WTC11 (cell line): Measurements from ENCODE around the gene TOMM20L. TPM values are rescaled to one million over a fixed set of nuclear protein-coding genes. Genes with fewer than 3 reads are reported as not detected.

ENCODE experiments used
- ATAC-seq: fragments of 200-7000 bp; cut with Tn5 transposase; 2 replicates; pipeline ENCODE4 v1.10.0; 2021; ENCODE audit warnings: mild to moderate bottlenecking, moderate library complexity
- CTCF ChIA-PET: fragments of 300-600 bp; sonication (Branson Sonifier 250); formaldehyde crosslinking; loops from one replicate; lab custom pipeline; 2021; ENCODE audit warnings: antibody characterized with exemption; lab: Charles Lee
- POLR2A ChIA-PET: fragments of 350-600 bp; sonication (Branson Sonifier 250); formaldehyde crosslinking; loops from one replicate; lab custom pipeline; 2021; ENCODE audit warnings: antibody characterized with exemption; lab: Charles Lee
- DNase-seq: peaks from one replicate; pipeline ENCODE4 v3.0.0; 2021; ENCODE audit warnings: low spot score
- H3K27ac Mint-ChIP-seq: 2 replicates; pipeline ENCODE4 v1.8.0; 2021; ENCODE audit warnings: mixed read lengths
- H3K27me3 Mint-ChIP-seq: 2 replicates; pipeline ENCODE4 v1.8.0; 2021; ENCODE audit warnings: low read depth, mild to moderate bottlenecking, moderate library complexity, mixed read lengths
- H3K36me3 Mint-ChIP-seq: 2 replicates; pipeline ENCODE4 v1.8.0; 2021; ENCODE audit warnings: mixed read lengths
- H3K4me1 Mint-ChIP-seq: 2 replicates; pipeline ENCODE4 v1.8.0; 2022; ENCODE audit warnings: mixed read lengths
- H3K4me3 Mint-ChIP-seq: 2 replicates; pipeline ENCODE4 v1.8.0; 2021; ENCODE audit warnings: mild to moderate bottlenecking, moderate library complexity, mixed read lengths
- H3K9me3 Mint-ChIP-seq: 2 replicates; pipeline ENCODE4 v1.8.0; 2021; ENCODE audit warnings: mixed read lengths
- IRF2 ChIP-seq: sonication (generic); formaldehyde crosslinking; IDR thresholded peaks from 2 replicates; pipeline ENCODE4 v1.8.0; 2022; ENCODE audit warnings: low read depth, missing genetic modification reagents, borderline replicate concordance
- JUN ChIP-seq: sonication (generic); formaldehyde crosslinking; IDR thresholded peaks from 2 replicates; pipeline ENCODE4 v1.8.0; 2023; ENCODE audit warnings: mild to moderate bottlenecking, missing genetic modification reagents
- KAT7 ChIP-seq: sonication (generic); formaldehyde crosslinking; IDR thresholded peaks from 2 replicates; pipeline ENCODE4 v1.8.1; 2023; ENCODE audit warnings: missing genetic modification reagents, mild to moderate bottlenecking, borderline replicate concordance
- NR1H2 ChIP-seq: sonication (generic); formaldehyde crosslinking; IDR thresholded peaks from 2 replicates; pipeline ENCODE4 v1.9.0; 2021; ENCODE audit warnings: mild to moderate bottlenecking, moderate library complexity, missing genetic modification reagents
- NR3C1 ChIP-seq: sonication (generic); formaldehyde crosslinking; conservative IDR thresholded peaks from 2 replicates; pipeline ENCODE4 v1.8.1; 2023; ENCODE audit warnings: low read depth, mild to moderate bottlenecking, missing genetic modification reagents
- OVOL2 ChIP-seq: fragments of 250-450 bp; sonication (Bioruptor Pico); IDR thresholded peaks from 2 replicates; pipeline ENCODE4 v1.9.0; 2021; ENCODE audit warnings: mild to moderate bottlenecking, borderline replicate concordance
- SMAD3 ChIP-seq: sonication (generic); formaldehyde crosslinking; IDR thresholded peaks from 2 replicates; pipeline ENCODE4 v1.8.0; 2022; ENCODE audit warnings: missing genetic modification reagents, mild to moderate bottlenecking, borderline replicate concordance
- SMAD4 ChIP-seq: sonication (generic); formaldehyde crosslinking; IDR thresholded peaks from 2 replicates; pipeline ENCODE4 v1.8.0; 2022; ENCODE audit warnings: mild to moderate bottlenecking, missing genetic modification reagents
- TEAD1 ChIP-seq: sonication (generic); formaldehyde crosslinking; IDR thresholded peaks from 2 replicates; pipeline ENCODE4 v1.8.0; 2022; ENCODE audit warnings: mild to moderate bottlenecking, missing genetic modification reagents
- TP53 ChIP-seq: sonication (generic); formaldehyde crosslinking; IDR thresholded peaks from 2 replicates; pipeline ENCODE4 v1.8.1; 2023; ENCODE audit warnings: mild to moderate bottlenecking, missing genetic modification reagents
- ZNF121 ChIP-seq: sonication (generic); formaldehyde crosslinking; IDR thresholded peaks from 2 replicates; pipeline ENCODE4 v1.8.0; 2023; ENCODE audit warnings: missing genetic modification reagents
- ZNF219 ChIP-seq: sonication (generic); formaldehyde crosslinking; IDR thresholded peaks from 2 replicates; pipeline ENCODE4 v1.8.0; 2023; ENCODE audit warnings: missing genetic modification reagents, mild to moderate bottlenecking, borderline replicate concordance
- ZNF263 ChIP-seq: sonication (generic); formaldehyde crosslinking; IDR thresholded peaks from 2 replicates; pipeline ENCODE4 v1.8.1; 2022; ENCODE audit warnings: low read depth, mild to moderate bottlenecking, moderate library complexity, missing genetic modification reagents
- total RNA-seq: library from RNA; stranded (reverse); gene quantifications from 3 replicates; pipeline ENCODE4 v1.2.3, GENCODE V29; 2021
- TF ChIP-seq, protein P1 (sequence below): sonication (generic); formaldehyde crosslinking; IDR thresholded peaks from 2 replicates; pipeline ENCODE4 v1.8.1; 2022; ENCODE audit warnings: mild to moderate bottlenecking, missing genetic modification reagents, moderate library complexity, borderline replicate concordance
- TF ChIP-seq, protein P2 (sequence below): fragments of 200-600 bp; IDR thresholded peaks from 2 replicates; pipeline ENCODE4 v1.8.0; 2022; ENCODE audit warnings: antibody characterized with exemption
- TF ChIP-seq, protein P3 (sequence below): fragments of 250-450 bp; sonication (Bioruptor Pico); IDR thresholded peaks from 2 replicates; pipeline ENCODE4 v2.1.2; 2022; ENCODE audit warnings: mild to moderate bottlenecking, moderate library complexity
- TF ChIP-seq, protein P4 (sequence below): fragments of 250-450 bp; sonication (Bioruptor Pico); conservative IDR thresholded peaks from 2 replicates; pipeline ENCODE4 v1.9.0; 2021; ENCODE audit warnings: mild to moderate bottlenecking
- TF ChIP-seq, protein P5 (sequence below): sonication (generic); formaldehyde crosslinking; IDR thresholded peaks from 2 replicates; pipeline ENCODE4 v1.8.0; 2022; ENCODE audit warnings: mild to moderate bottlenecking, missing genetic modification reagents
- TF ChIP-seq, protein P6 (sequence below): sonication (generic); formaldehyde crosslinking; IDR thresholded peaks from 2 replicates; pipeline ENCODE4 v1.8.0; 2023; ENCODE audit warnings: missing genetic modification reagents, mild to moderate bottlenecking, borderline replicate concordance
- TF ChIP-seq, protein P7 (sequence below): fragments of 250-450 bp; sonication (Bioruptor Pico); IDR thresholded peaks from 2 replicates; pipeline ENCODE4 v1.8.0; 2021; ENCODE audit warnings: mild to moderate bottlenecking

The TOMM20L gene
- total RNA-seq, 1 experiment from 2014 or later = not detected

DNA sequence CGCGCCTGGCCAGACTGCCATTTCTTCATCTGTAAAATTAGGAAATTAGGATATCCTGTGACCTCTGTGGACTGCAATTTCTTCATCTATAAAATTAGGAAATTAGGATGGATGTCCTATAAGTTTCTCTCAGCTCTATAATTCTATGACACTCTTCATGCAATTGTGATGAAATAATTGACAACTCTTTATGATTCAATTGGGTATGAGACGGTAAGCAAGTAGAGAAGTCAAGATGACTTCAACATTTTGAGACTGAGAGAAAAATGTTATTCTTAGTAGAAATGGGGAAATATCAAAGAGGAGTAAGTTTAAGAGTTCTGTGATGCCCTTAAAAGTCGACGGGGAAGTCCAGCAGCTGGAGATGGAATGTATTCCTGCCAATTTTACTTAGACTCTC is 43.7 kb downstream of the TOMM20L start:
- ATAC-seq = no peak
- Mint-ChIP-seq H3K36me3 (peaks cover 21% of the 10 kb centered on the region), H3K27me3 (no peaks in the 10 kb centered on the region), H3K4me3 (no peak overlapping the region), H3K27ac (no peak overlapping the region), H3K4me1 (no peaks in the 10 kb centered on the region), H3K9me3 (no peaks in the 10 kb centered on the region)
- TF ChIP-seq KAT7 (CRISPR knock-in tag) (no peak), ZNF219 (CRISPR knock-in tag) (no peak), NR1H2 (CRISPR knock-in tag) (no peak), ZNF121 (CRISPR knock-in tag) (no peak), JUN (no peak), SMAD3 (CRISPR knock-in tag) (no peak), SMAD4 (CRISPR knock-in tag) (no peak), TP53 (CRISPR knock-in tag) (no peak), IRF2 (CRISPR knock-in tag) (no peak)
- TF ChIP-seq, protein P1, sequence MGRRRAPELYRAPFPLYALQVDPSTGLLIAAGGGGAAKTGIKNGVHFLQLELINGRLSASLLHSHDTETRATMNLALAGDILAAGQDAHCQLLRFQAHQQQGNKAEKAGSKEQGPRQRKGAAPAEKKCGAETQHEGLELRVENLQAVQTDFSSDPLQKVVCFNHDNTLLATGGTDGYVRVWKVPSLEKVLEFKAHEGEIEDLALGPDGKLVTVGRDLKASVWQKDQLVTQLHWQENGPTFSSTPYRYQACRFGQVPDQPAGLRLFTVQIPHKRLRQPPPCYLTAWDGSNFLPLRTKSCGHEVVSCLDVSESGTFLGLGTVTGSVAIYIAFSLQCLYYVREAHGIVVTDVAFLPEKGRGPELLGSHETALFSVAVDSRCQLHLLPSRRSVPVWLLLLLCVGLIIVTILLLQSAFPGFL (CRISPR knock-in tag) = no peak
- TF ChIP-seq, protein P2, sequence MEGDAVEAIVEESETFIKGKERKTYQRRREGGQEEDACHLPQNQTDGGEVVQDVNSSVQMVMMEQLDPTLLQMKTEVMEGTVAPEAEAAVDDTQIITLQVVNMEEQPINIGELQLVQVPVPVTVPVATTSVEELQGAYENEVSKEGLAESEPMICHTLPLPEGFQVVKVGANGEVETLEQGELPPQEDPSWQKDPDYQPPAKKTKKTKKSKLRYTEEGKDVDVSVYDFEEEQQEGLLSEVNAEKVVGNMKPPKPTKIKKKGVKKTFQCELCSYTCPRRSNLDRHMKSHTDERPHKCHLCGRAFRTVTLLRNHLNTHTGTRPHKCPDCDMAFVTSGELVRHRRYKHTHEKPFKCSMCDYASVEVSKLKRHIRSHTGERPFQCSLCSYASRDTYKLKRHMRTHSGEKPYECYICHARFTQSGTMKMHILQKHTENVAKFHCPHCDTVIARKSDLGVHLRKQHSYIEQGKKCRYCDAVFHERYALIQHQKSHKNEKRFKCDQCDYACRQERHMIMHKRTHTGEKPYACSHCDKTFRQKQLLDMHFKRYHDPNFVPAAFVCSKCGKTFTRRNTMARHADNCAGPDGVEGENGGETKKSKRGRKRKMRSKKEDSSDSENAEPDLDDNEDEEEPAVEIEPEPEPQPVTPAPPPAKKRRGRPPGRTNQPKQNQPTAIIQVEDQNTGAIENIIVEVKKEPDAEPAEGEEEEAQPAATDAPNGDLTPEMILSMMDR = no peak
- TF ChIP-seq, protein P3, sequence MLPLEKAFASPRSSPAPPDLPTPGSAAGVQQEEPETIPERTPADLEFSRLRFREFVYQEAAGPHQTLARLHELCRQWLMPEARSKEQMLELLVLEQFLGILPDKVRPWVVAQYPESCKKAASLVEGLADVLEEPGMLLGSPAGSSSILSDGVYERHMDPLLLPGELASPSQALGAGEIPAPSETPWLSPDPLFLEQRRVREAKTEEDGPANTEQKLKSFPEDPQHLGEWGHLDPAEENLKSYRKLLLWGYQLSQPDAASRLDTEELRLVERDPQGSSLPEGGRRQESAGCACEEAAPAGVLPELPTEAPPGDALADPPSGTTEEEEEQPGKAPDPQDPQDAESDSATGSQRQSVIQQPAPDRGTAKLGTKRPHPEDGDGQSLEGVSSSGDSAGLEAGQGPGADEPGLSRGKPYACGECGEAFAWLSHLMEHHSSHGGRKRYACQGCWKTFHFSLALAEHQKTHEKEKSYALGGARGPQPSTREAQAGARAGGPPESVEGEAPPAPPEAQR (CRISPR knock-in tag) = no peak
- TF ChIP-seq, protein P4, sequence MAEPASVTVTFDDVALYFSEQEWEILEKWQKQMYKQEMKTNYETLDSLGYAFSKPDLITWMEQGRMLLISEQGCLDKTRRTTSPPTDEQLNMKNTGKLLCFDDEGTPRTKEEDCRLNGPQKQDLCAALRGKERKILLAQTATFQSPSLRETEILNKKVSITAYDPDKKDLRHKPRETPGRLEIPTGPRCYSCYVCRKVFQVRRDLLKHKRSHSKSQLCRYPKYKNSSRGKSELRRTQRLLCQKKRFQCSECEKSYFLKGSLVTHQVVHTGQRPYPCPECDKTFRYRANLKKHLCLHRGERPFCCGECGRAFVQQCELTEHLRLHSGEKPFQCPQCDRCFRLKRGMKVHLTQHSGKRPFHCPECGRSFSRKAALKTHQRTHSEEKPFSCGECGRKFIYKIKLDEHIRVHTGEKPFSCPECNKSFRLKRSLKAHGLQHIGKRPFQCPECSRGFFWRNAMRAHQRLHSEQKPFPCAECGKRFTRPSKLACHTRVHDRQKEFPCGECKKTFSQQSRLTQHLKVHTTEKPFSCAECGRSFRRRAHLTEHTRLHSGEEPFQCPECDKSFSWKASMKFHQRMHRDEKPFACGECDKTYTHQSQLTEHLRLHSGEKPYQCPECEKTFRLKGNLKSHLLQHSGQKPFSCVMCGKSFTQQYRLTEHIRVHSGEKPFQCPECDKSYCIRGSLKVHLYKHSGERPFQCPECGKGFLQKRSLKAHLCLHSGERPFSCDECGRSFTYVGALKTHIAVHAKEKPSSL (CRISPR knock-in tag) = no peak
- TF ChIP-seq, protein P5, sequence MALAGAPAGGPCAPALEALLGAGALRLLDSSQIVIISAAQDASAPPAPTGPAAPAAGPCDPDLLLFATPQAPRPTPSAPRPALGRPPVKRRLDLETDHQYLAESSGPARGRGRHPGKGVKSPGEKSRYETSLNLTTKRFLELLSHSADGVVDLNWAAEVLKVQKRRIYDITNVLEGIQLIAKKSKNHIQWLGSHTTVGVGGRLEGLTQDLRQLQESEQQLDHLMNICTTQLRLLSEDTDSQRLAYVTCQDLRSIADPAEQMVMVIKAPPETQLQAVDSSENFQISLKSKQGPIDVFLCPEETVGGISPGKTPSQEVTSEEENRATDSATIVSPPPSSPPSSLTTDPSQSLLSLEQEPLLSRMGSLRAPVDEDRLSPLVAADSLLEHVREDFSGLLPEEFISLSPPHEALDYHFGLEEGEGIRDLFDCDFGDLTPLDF (CRISPR knock-in tag) = no peak
- POLR2A ChIA-PET = no interaction called here
- CTCF ChIA-PET = no interaction called here
- no peak for DNase-seq

DNA sequence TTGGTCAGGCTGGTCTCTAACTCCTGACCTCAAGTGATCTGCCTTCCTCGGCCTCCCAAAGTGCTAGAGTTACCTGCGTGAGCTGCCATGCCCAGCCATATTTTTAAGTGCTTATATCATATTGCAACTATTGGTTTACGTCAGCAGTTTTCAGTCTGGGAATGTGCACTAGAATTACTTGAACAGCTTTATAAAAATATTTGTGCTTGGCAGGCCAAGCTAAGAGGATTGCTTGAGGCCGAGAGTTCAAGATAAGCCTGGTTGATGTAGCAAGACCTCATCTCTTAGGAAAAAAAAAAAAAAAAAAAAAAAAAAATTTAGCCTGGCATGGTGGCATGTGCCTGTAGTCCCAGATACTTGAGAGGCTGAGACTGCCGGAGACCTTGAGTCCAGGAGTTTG is 48.9 kb downstream of the TOMM20L start:
- no peak overlapping the region for H3K27ac Mint-ChIP-seq
- no peaks in the 10 kb centered on the region for H3K9me3 Mint-ChIP-seq
- DNase-seq (no peak), ATAC-seq (no peak)
- no peaks in the 10 kb centered on the region for H3K4me1 Mint-ChIP-seq
- no peak overlapping the region for H3K4me3 Mint-ChIP-seq
- no peaks in the 10 kb centered on the region for H3K27me3 Mint-ChIP-seq
- CTCF ChIA-PET = no interaction called here
- POLR2A ChIA-PET = no interaction called here
- H3K36me3 Mint-ChIP-seq = peaks cover 20% of the 10 kb centered on the region
- TF ChIP-seq ZNF263 (CRISPR knock-in tag) (no peak), TEAD1 (no peak), KAT7 (CRISPR knock-in tag) (no peak), NR3C1 (CRISPR knock-in tag) (no peak), OVOL2 (no peak), IRF2 (CRISPR knock-in tag) (no peak)
- TF ChIP-seq, protein P6, sequence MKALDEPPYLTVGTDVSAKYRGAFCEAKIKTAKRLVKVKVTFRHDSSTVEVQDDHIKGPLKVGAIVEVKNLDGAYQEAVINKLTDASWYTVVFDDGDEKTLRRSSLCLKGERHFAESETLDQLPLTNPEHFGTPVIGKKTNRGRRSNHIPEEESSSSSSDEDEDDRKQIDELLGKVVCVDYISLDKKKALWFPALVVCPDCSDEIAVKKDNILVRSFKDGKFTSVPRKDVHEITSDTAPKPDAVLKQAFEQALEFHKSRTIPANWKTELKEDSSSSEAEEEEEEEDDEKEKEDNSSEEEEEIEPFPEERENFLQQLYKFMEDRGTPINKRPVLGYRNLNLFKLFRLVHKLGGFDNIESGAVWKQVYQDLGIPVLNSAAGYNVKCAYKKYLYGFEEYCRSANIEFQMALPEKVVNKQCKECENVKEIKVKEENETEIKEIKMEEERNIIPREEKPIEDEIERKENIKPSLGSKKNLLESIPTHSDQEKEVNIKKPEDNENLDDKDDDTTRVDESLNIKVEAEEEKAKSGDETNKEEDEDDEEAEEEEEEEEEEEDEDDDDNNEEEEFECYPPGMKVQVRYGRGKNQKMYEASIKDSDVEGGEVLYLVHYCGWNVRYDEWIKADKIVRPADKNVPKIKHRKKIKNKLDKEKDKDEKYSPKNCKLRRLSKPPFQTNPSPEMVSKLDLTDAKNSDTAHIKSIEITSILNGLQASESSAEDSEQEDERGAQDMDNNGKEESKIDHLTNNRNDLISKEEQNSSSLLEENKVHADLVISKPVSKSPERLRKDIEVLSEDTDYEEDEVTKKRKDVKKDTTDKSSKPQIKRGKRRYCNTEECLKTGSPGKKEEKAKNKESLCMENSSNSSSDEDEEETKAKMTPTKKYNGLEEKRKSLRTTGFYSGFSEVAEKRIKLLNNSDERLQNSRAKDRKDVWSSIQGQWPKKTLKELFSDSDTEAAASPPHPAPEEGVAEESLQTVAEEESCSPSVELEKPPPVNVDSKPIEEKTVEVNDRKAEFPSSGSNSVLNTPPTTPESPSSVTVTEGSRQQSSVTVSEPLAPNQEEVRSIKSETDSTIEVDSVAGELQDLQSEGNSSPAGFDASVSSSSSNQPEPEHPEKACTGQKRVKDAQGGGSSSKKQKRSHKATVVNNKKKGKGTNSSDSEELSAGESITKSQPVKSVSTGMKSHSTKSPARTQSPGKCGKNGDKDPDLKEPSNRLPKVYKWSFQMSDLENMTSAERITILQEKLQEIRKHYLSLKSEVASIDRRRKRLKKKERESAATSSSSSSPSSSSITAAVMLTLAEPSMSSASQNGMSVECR (CRISPR knock-in tag) = no peak
- TF ChIP-seq, protein P7, sequence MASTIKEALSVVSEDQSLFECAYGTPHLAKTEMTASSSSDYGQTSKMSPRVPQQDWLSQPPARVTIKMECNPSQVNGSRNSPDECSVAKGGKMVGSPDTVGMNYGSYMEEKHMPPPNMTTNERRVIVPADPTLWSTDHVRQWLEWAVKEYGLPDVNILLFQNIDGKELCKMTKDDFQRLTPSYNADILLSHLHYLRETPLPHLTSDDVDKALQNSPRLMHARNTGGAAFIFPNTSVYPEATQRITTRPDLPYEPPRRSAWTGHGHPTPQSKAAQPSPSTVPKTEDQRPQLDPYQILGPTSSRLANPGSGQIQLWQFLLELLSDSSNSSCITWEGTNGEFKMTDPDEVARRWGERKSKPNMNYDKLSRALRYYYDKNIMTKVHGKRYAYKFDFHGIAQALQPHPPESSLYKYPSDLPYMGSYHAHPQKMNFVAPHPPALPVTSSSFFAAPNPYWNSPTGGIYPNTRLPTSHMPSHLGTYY (CRISPR knock-in tag) = no peak
